Common myeloid progenitor, CD34-positive (primary cell): ENCODE data around the gene PRODH2.
"Not testable (repeated sequence)": the region's sequence is repeated elsewhere in the genome, so short reads cannot be mapped to it uniquely, and the experiment has no call there.

ENCODE experiments used
- CTCF ChIA-PET: fragments of 350-600 bp; sonication (Branson Sonifier 250); formaldehyde crosslinking; loops from one replicate; lab custom pipeline; 2021; ENCODE audit warnings: antibody characterized with exemption; lab: Charles Lee
- POLR2A ChIA-PET: fragments of 350-600 bp; sonication (Branson Sonifier 250); formaldehyde crosslinking; loops from one replicate; lab custom pipeline; 2021; ENCODE audit warnings: antibody characterized with exemption; lab: Charles Lee
- DNase-seq, 3 donors: peaks; one replicate each; pipeline versions ENCODE4 v3.0.0 to v3.0.0-alpha.2; 2013
- H3K27ac ChIP-seq, 2 experiments: 1 replicate in 1 of 2; 2 replicates in 1 of 2; pipeline ENCODE4 v1.7.0; 2013; ENCODE audit warnings: inconsistent platforms in 2 of 2, low read length in 2 of 2, mild to moderate bottlenecking in 2 of 2, low read depth in 1 of 2, moderate library complexity in 1 of 2; ENCODE audit not compliant: severe bottlenecking in 2 of 2, insufficient read depth in 1 of 2, poor library complexity in 1 of 2
- H3K27me3 ChIP-seq, 5 experiments: replicated peaks in 2 of 5; 1 replicate in 3 of 5; 2 replicates in 2 of 5; pipeline versions ENCODE4 v1.6.1 to v1.7.0; 2013; ENCODE audit warnings: low read length in 4 of 5, mild to moderate bottlenecking in 2 of 5, moderate library complexity in 2 of 5, inconsistent platforms in 1 of 5; ENCODE audit not compliant: insufficient read depth in 5 of 5, control insufficient read depth in 4 of 5
- H3K36me3 ChIP-seq, 4 experiments: 1 replicate in 2 of 4; 2 replicates in 2 of 4; pipeline versions ENCODE4 v1.6.1 to v1.7.0; 2013; ENCODE audit warnings: low read length in 3 of 4, control low read depth in 1 of 4, mild to moderate bottlenecking in 1 of 4; ENCODE audit not compliant: control insufficient read depth in 4 of 4, insufficient read depth in 4 of 4
- H3K4me1 ChIP-seq, 4 experiments: 1 replicate in 3 of 4; 2 replicates in 1 of 4; pipeline versions ENCODE4 v1.6.1 to v1.7.1; 2013; ENCODE audit warnings: low read length in 3 of 4, mild to moderate bottlenecking in 3 of 4, control low read depth in 1 of 4, inconsistent platforms in 1 of 4, moderate library complexity in 1 of 4; ENCODE audit not compliant: control insufficient read depth in 4 of 4, insufficient read depth in 4 of 4; ENCODE audit errors: control extremely low read depth in 1 of 4
- H3K4me3 ChIP-seq, 7 experiments: 1 replicate in 4 of 7; 2 replicates in 3 of 7; pipeline versions ENCODE4 v1.5.1 to v1.7.0; 2013; ENCODE audit warnings: mild to moderate bottlenecking in 7 of 7, low read length in 6 of 7, moderate library complexity in 6 of 7, inconsistent platforms in 2 of 7, low read depth in 2 of 7, control low read depth in 1 of 7; ENCODE audit not compliant: insufficient read depth in 4 of 7, control insufficient read depth in 1 of 7; ENCODE audit errors: extremely low read depth in 1 of 7
- H3K9me3 ChIP-seq, 5 experiments: 1 replicate in 4 of 5; 2 replicates in 1 of 5; pipeline versions ENCODE4 v1.6.1 to v1.7.1; 2013; ENCODE audit warnings: low read length in 4 of 5, mild to moderate bottlenecking in 2 of 5, inconsistent platforms in 1 of 5, low read depth in 1 of 5, moderate library complexity in 1 of 5; ENCODE audit not compliant: control insufficient read depth in 4 of 5, insufficient read depth in 2 of 5; ENCODE audit errors: control extremely low read depth in 1 of 5
- WGBS: methylation state at CpG from one replicate; pipeline ENCODE4 v1.1.5; 2013; ENCODE audit not compliant: insufficient coverage; 5-methylcytosine and 5-hydroxymethylcytosine counted together

PRODH2 gene

DNA sequence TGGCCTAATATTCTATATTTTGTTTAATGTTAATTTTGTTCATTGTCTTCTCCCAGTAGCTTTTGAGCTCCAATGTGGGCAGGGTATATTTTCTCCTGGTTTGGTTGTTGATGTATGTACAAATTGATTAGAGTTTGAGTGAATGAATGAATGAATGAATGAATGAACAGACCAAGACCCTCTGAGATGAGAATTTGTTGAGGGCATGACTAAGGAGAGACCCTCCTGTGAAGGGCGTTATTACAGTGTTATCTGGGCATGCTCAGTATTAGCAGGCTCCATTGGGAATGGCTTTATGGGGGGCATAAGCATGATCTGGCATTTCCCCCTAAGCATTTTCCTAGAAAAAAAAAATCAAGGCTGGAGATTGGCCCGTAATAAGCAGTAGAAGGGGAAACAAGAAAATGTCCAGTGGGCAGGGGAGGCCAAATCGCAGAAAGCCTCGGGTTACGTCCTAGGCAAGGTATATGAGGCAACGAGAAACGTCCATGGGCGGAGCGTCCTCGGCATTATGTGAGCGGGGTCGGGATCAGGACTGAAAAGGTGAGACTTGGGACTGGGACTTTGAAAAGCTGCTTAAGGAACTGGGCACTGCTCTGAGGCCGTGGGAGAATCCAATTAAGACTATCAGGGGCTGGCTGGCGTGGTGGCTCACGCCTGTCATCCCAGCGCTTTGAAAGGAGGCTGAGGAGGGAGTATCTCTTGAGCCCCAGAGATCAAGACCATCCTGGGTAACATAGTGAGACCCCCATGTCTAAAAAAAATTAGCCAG is 38.2 kb downstream of the PRODH2 start:
- H3K36me3 ChIP-seq: peaks cover 2 to 15% (median 11%) of the 10 kb centered on the region in 4 experiments
- no peaks in the 10 kb centered on the region for H3K9me3 ChIP-seq
- H3K4me1 ChIP-seq: peaks cover 0 to 17% (median 10%) of the 10 kb centered on the region in 4 experiments
- CTCF ChIA-PET: no interaction called here
- H3K27me3 ChIP-seq: no peaks in the 10 kb centered on the region
- POLR2A ChIA-PET: no interaction called here
- WGBS: 50% methylated on average over 14 of the region's 16 CpGs
- no peak for DNase-seq
- no peak overlapping the region for H3K27ac ChIP-seq
- peak overlapping the region in 5 of 7 experiments; percentile 65 to 87 (median 80) for H3K4me3 ChIP-seq

DNA sequence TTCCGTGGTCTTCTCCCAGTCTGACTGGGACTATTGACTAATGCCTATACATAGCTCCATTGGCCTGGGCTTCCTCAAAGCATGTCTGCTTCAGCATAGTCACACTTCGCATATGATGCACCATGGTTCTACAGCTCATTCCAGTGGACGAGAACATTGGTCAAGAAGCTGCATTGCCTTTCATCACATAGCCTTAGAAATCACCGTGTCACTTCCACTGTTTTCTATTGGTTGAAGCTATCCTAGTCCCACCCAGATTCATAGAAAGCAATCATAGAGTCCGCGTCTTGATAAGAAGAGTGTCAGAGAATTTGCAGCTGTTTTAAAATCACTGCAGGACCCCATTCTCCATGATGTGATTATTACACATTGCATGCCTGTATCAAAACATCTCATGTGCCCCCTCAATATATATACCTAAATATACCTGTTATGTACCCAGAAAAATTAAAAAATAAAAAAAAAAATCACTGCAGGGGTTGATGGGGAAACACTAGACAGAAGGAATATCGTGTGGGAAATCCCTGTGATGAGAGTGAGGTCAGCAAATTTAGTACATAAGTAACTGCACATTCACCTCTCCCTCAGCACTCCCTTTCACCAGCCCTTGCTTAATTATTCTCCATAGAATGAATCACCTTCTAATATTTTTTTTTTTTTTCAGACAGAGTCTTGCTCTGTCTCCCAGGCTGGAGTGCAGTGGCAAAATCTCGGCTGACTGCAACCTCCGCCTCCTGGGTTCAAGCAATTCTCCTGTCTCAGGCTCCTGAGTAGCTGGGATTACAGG is 39.4 kb downstream of the PRODH2 start:
- Histone ChIP-seq H3K27ac (no peak overlapping the region), H3K9me3 (no peaks in the 10 kb centered on the region), H3K36me3 (peaks cover 1 to 11% (median 5%) of the 10 kb centered on the region in 4 experiments), H3K27me3 (no peaks in the 10 kb centered on the region), H3K4me1 (peaks cover 0 to 18% (median 12%) of the 10 kb centered on the region in 4 experiments), H3K4me3 (no peak overlapping the region)
- POLR2A ChIA-PET: no interaction called here
- WGBS: 92% methylated on average over 8 of the region's 9 CpGs
- DNase-seq: no peak
- CTCF ChIA-PET: interaction anchor here (1.4 kb wide), 1 partner anchor 47 kb away, joined by 5 read pairs; no protein-coding TSS in a partner anchor

DNA sequence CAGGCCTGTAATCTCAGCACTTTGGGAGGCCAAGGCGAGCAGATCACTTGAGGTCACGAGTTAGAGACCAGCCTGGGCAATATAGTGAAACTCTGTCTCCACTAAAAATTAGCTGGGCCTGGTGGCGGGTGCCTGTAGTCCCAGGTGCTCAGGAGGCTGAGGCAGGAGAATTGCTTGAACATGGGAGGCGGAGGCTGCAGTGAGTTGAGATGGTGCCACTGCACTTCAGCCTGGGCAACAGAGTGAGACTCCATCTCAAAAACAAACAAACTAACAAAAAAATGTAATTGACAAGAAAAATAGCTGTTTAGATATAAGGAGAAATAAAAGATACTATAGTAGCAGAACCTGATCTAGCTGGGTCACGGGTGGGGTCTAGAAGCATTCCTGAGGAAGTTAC is 40.3 kb downstream of the PRODH2 start:
- CTCF ChIA-PET: interaction anchor here (1.4 kb wide), 1 partner anchor 47 kb away, joined by 5 read pairs; no protein-coding TSS in a partner anchor

GRCh38 chr19:35768082-35768421 is 44.6 kb downstream of the PRODH2 start:
- Histone ChIP-seq H3K36me3 (peaks cover 0 to 29% (median 18%) of the 10 kb centered on the region in 4 experiments), H3K9me3 (no peaks in the 10 kb centered on the region), H3K4me1 (peaks cover 0 to 5% (median under 1%) of the 10 kb centered on the region in 4 experiments), H3K27me3 (no peaks in the 10 kb centered on the region), H3K27ac (no peak overlapping the region), H3K4me3 (no peak overlapping the region)
- ChIA-PET CTCF (no interaction called here), POLR2A (no interaction called here)
- no peak for DNase-seq
- WGBS: 95% methylated on average over 13 of the region's 15 CpGs

More for the DNA sequence above, 40.3 kb downstream of the PRODH2 start:
- H3K27ac ChIP-seq, H3K27me3 ChIP-seq, H3K4me3 ChIP-seq, POLR2A ChIA-PET, H3K36me3 ChIP-seq, DNase-seq, H3K9me3 ChIP-seq: not testable (repeated sequence)
- WGBS: 96% methylated on average over 4 of the region's 5 CpGs
- H3K4me1 ChIP-seq: peaks cover 0 to 19% (median 13%) of the 10 kb centered on the region in 4 experiments

- H3K36me3 ChIP-seq: peaks cover 0 to 29% (median 18%) of the 10 kb centered on the region in 4 experiments
- H3K27me3 ChIP-seq: no peaks in the 10 kb centered on the region
- POLR2A ChIA-PET: no interaction called here
- H3K9me3 ChIP-seq: no peaks in the 10 kb centered on the region
- 90% methylated on average over 32 of the region's 34 CpGs for WGBS
- no peak overlapping the region for H3K27ac ChIP-seq
- CTCF ChIA-PET: interaction anchor here (1.5 kb wide), 1 partner anchor 53 kb away, joined by 3 read pairs; no protein-coding TSS in a partner anchor
- DNase-seq: no peak
- no peak overlapping the region for H3K4me3 ChIP-seq
- peaks cover 0 to 5% (median under 1%) of the 10 kb centered on the region in 4 experiments for H3K4me1 ChIP-seq
Observed at GRCh38 chr19:35767288-35768081, 45.2 kb downstream of the PRODH2 start.

DNA sequence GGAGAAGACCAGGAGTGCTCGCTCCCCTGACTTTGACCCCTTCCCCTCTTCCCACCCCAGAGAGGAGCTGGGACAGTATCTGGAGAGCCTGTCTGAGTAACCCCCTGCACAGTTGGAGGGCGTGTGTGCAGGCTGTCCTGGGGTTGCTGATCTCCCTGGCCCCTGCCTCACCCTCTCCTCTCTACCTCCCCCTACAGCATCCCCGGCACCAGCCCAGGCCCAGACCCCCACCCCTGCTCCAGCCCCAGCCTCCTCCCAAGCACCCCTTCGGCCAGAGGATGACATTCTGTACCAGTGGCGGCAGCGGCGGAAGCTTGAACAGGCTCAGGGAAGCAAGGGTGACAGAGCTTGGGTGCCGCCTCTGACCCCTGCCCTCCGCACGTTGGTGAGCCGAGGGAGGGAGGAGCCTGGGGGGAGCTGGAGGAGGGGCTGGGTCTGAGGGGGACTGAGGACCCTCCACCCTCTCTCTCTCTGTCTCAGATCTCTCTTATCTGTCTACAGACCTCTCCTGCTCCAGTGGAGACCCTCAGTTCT is 46.0 kb downstream of the PRODH2 start:
- WGBS: 100% methylated on average over 7 of the region's 11 CpGs
- CTCF ChIA-PET: interaction anchor here (1.5 kb wide), 1 partner anchor 54 kb away, joined by 3 read pairs; no protein-coding TSS in a partner anchor

More for the DNA sequence above, 46.0 kb downstream of the PRODH2 start:
- H3K27me3 ChIP-seq: no peaks in the 10 kb centered on the region
- POLR2A ChIA-PET: no interaction called here
- DNase-seq: no peak
- peaks cover 0 to 36% (median 24%) of the 10 kb centered on the region in 4 experiments for H3K36me3 ChIP-seq
- H3K9me3 ChIP-seq: no peaks in the 10 kb centered on the region
- peaks cover 0 to 5% (median under 1%) of the 10 kb centered on the region in 4 experiments for H3K4me1 ChIP-seq
- H3K27ac ChIP-seq: no peak overlapping the region
- no peak overlapping the region for H3K4me3 ChIP-seq
